HG02852 (cell line): ENCODE measurements around the gene TSC22D3.
"Not testable (repeated sequence)": the region's sequence is repeated elsewhere in the genome, so short reads cannot be mapped to it uniquely, and the experiment has no call there.

Source experiments
- ATAC-seq: cut with Tn5 transposase; IDR thresholded peaks from one replicate; pipeline ENCODE4 v1.9.1; 2021; ENCODE audit warnings: mild to moderate bottlenecking, moderate library complexity; ENCODE audit not compliant: unreplicated experiment

TSC22D3 gene

DNA sequence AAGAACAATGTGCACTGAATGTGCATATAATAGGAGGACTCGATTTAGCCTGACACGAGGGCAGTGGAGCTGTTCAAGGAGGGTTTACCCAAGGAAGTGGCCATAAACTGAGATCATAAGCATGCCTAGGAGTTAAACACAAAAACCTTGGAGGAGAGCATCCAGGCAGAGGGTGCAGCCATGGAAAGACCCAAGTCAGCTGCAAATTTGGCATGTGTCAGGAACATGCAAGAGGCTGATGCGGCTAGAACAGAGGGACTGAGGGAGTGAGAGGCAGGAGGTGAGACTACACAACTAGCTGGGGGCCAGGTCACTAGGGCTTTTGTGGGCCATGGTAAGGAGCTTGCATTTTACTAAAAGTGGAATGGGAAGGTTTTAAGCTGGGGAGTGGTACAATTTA is 91.7 kb downstream of the TSC22D3 start:
- ATAC-seq: no peak

DNA sequence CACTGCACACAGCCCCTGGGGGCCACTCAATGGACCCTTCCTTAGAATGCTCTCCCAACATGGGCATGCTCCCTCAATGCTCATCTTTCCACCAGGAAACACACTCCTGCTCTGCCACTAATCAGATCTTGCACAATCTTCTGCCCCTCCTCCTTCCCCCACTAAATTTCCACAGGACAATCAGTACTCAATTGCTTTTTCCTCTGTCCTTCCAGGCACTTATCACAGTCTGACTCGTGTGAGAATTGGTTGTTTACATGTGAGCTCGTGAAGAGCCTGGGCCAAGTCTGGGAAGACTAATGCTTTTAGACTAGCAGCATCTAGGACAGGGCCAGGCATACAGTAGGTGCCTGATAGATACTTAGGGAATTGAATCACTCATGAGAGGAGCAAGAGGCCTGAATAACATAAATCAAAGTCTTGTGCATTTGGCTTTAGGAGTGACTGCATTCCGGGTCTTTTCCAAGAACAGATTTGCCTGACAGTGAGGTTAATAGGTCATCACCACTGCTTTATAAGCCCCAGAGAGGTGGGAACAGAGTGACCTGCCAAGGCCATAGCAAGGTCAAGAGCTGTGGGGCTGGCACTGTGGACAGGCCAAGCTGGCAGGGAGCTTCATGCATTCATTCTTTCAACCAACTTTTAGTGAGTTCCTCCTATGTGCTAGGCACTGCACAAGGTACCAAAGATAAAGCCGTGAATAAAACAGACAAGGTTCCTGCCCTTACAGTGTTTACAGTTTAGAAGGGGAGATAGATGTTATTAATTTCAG is 92.3 kb downstream of the TSC22D3 start:
- ATAC-seq: no peak

DNA sequence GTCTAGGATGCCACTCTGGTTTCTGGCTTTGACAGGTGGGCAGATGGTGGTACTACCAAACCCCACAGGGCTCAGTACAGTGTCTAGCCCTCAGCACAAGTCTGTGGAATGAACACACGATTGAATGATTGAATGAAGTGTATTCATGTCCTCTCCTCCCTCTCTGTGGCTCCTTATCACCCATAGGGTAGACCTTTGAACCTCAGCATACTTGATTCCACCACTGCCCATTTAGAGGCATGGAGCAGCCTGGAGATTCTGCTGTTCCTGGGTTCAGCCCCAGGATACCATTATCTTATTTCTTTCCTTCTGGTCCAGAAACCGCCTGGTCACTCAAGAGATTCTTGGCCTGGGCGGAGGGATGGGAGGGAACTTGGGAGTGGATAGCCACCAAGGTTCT is 93.3 kb downstream of the TSC22D3 start:
- no peak for ATAC-seq

DNA sequence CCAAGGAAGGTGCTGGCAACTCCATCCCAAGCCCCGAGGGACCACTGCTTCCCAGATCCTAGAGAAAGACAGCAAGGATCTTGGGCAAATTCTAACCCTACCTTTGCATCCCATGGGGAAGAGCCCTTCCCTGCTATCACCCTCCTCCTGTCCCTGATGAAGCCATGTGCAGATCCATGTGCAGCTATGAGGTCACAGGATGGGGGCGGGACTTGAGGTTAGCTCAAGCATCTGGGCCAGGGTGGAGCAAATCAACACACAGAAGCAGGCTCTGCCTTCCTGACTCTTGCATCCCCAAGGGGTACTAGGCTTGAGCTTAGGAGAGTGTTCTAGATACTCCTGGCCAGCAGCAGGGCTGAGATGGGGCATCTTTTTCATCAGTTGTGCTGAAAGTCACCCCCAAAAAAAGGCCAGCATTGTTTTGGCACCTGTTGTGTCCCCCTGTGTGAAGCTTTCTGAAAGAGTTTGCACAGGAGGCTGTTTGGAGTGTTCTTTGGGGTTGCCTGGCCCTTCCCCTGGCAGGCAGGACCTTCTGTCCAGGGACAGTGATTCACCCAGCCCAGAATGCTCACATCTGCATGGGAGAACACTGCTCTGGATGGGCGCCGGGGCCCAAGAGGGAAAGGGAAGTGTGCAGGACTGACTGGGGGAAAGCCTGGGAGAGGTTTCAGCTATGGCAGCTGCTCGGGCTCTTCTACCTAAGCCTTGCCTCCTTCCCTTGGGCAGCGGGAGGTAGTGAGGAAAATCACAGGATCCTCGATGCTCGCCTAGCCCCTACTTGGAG is 96.4 kb downstream of the TSC22D3 start:
- ATAC-seq: no peak

DNA sequence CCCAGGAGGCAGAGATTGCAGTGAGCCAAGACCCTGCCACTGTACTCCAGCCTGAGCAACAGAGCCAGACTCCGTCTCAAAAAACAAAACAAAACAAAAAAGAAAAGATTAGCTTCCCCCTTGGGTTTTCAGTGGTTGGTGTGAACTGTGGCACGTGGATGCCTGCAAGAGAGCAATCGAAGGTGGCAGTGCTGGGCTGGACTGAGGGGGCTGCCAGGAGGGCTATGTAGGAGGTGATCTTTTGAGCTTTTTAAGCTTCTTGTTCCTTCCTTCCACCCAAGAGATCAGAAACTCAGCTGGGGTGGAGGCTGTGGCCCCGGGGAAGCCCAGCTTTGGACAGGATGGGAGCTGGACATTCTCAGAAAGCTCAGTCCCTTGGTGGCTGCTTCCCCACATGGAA is 97.7 kb downstream of the TSC22D3 start:
- ATAC-seq: no peak

DNA sequence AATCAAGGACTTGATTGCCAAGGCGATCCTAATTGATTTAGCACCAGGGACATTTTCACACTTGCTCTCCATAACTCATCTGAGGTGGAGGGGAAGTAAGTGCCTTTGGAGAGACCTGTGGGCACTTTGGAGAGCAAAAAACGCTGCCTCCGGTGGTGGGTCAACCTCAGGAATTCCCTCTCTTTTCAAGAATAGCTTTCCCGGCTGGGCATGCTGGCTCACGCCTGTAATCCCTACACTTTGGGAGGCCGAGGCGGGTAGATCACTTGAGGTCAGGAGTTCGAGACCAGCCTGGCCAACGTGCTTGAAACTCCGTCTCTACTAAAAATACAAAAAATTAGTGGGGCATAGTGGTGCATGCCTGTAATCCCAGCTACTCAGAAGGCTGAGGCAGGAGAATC is 98.1 kb downstream of the TSC22D3 start:
- no peak for ATAC-seq

DNA sequence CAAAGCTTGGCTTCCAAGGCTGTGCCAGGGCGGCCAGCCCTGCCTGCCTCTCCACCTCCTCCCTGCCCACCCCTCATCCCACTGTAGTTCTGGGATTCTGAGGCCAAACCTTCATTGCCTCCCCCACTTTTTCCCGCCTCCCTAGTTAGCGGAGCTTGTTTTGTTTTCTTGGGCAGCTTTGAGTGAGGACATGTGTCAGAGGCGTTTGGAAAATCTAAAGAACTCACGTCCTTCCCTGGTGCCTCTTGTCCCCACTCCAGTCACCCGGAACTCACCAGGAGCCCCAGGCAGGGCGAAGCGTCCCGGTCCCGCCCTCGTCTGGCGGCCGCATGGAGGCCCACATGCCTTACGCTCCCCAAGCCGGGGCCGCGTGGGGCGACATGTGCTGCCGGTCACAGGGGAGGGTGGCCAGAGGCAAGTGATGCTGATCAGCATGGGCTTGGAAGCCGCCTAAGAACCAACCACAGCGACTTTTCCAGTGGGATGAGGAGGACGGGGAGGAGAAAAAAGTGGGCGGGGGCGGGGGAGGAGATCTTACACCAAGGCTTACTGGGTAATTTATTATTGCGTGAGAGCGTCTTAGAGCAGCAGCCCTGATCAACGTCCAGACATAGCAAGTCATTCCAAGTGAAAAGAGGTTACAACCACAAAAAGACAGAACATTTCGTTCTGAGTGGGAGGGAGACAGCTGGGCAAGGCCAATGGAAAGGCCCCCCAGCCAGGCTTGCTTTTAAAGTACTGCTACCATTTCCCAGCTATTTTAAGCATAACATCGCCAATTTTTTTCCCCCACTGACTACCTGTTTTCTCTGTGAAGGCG is 98.8 kb downstream of the TSC22D3 start:
- ATAC-seq: peak; percentile 32

DNA sequence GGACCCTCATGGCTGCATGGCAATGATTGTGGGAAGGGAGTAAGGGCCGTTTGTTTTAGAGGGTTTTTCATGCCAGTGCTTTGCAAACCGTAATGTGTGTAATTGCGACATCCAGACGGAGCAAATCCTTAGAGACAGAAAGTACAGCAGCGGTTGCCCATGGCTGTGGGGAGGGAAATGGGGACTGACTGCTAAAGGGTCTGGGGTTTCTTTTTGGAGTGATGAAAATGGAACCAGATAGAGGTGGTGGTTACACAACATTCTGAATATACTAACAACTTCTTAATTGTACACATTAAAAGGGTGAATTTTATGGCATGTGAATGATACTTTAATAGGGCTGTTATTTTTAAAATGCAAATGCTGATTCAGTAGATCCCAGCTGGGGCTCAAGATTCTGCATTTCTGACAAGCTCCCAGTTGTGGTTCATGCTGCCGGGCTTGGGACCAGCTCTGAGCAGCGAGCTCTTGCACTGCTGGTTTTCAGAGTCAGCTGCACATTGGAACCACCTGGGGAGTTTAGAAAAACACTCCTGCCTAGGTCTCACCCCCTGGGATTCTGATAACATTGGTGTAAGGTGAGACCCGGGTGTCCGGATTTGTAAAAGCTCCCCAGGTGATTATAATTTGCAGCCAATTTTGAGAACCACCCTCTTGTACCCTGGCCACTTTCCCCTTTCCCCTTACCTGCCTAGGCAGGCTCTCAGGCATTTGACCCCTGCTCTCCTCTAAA is 99.6 kb downstream of the TSC22D3 start:
- ATAC-seq: no peak

DNA sequence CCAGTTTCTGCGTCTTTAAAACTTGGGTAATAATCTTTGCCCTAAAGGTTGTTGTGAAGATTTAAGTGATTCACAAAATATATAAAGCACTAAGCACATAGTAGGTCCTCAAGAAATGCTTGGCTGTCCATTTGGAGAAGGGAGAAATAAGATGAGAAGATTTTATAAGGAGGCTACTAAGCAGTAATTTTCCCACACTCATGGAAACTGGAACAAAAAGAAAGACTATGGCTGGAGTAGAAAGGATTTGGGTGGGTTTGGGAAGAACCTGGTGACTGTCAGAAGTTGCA is 100.3 kb downstream of the TSC22D3 start:
- ATAC-seq: no peak

DNA sequence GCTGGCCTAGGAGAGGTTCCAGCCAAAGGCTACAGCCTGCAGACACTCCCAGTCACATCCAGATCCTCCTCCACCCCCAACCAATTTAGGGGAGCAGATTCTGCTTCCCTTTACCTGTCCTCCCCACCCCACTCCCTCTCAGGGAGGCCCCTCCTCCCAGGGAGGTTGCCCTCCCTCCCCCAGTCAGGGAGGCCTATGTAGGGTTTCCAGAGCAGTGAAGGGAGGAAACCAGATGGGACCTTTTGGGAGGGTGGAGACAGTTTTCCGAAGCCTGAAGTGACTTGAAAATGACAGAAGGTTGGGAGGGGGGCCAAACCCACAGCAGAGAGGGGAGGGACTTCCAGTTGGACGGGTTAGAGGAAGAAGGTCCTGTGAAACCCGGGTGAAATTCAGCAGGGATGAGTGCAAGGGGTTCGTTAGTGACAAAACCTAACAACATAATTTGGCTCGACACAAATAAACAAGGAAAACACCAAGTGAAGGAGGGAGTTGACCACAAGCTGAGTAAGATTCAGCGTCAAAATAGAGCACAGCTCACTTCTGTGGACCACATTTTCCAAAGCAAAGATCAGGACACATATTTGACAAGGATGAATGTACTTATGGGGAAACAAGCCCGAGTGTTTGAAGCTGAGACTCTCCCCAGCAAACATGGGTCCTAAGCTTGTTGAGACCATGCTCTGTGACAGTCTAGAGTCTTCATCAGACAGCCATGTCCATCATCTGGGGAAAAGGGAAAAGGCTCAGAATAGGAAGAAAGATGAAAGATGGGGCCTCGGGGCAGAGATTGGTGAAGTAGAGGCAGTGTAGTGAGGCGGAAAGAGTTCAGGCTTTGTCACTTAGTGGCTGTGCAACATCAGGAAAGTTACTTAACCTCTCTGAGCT is 100.9 kb downstream of the TSC22D3 start:
- peak; percentile 11 for ATAC-seq

DNA sequence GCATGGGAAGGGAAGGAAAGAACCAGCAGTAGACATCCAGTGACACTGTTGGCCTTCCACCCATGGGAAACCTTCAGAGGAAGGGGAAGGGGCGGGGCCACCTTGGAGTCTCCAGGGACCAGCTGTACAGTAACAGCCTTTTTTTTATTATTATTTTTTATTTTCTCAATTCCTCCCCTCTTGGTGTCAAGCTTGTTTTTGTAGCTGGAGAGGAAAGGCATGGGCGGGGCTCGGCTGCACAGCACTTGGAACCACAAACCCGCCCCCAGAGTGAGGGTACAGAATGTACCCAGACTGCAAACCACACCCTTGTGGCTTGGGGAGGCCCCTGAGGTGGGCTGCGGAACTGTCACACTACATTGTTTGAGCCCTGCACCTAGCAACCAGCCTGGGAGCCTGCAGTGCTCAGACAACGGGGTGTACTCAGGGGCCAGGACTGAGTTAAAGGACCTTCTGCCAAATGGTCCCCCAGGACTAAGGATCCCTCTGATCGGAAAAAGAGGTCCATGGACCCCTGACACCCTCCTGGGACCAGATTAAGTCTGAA is 101.6 kb downstream of the TSC22D3 start:
- ATAC-seq: peak; percentile 79

DNA sequence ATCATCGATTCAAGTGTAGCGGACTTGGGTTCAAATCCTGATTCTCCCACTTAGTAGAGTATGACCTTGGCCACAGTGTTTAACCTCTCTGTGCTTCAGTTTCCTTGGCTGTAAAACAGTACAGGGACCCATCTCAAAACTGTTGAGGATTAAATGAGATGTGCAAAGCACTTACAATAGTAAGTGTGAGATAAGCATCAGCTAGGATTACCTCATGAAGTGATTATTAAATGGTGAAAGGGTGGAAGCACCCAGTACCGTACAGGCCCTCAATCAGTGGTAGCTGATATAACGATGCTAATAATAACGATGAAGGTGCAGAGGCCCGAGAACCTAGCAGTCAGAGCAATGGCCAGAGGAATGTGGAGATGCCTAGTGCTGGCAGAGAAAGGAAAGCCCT is 102.2 kb downstream of the TSC22D3 start:
- ATAC-seq: no peak

DNA sequence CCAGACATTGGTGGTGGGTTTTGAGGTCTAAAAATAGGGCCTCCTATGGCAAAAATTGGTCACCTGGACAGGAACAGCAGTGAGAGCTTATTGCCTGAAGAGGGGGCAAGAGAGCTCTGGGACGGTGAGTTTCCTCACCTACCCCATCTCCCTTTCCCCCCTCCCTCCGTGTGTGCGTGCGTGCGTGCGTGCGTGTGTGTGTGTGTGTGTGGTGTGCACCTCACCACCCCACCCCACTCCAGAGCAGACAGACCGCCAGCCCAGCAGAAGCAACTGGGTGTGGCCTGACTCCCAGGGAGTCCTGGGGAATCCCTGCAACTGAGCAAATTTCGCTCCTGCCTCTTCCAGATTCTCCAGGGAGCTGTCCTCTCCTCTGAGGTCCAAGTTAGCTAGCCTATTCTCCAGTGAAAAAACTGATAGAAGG is 102.6 kb downstream of the TSC22D3 start:
- peak; percentile 29 for ATAC-seq

DNA sequence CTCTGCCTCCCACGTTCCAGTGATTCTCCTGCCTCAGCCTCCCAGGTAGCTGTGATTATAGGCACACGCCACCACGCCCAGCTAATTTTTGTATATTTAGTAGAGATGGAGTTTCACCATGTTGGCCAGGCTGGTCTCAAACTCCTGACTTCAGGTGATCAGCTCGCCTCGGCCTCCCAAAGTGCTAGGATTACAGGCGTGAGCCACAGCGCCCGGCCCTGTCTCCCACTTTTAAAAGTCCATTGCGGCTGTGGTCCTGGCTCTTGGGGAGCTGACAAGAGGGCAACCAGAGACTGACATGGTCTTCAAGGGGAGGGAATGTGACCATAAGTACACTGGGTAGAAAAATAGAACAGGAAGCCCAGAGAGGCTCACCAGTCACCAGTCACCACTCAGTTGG is 104.3 kb downstream of the TSC22D3 start:
- not testable (repeated sequence) for ATAC-seq

DNA sequence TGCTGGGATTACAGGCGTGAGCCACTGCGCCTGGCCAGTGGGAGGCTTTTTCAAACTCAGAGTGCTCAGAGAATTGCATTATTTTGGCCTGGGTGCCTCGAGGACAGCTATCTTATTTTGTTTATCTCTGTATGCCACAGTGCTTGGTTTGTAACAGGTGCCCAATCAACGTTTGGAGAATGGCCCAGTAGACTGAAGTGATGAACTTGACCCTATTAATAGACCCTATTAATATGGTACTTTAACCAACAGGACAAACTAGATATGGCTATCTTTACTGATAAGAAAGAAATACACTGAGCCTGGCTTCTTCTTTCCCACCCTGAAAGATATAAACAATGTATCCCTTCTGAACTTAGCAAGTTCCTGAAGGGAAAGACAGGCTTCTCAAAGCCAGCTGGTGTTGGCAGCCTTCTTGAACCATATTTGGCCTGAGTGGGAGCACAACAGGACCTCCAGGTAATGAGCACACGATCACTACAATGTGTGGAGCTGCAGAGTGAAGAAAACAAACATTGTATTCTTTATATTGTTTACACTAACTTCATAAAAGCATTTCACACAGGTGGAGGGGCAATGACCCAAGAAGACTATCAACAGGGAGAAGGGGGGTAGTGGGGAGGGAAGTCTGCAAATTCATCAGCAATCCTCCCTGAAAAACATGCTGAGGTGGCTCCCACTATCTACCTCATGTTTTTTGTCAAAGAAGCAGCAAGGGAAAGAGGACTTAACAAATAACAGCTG is 105.5 kb downstream of the TSC22D3 start:
- ATAC-seq: no peak

DNA sequence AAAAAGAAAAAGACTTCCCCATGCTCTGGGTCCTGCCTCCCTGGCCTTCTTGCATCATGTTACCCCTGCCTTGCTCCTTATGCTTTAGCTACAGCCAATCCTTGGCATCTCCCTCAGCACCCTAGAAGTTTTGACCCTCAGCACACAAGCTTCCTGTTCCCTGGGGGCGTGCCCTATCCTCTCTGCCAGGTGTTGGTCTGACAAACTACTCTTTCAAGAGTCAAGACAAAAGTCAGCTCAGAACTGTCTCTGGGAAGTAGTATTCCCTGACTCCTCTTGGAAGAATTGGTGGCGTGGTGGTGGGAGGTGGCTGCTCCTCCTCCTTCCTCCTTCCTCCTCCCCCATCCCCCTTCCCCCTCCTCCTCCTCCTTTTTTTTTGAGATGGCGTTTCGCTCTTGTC is 106.3 kb downstream of the TSC22D3 start:
- ATAC-seq: no peak

DNA sequence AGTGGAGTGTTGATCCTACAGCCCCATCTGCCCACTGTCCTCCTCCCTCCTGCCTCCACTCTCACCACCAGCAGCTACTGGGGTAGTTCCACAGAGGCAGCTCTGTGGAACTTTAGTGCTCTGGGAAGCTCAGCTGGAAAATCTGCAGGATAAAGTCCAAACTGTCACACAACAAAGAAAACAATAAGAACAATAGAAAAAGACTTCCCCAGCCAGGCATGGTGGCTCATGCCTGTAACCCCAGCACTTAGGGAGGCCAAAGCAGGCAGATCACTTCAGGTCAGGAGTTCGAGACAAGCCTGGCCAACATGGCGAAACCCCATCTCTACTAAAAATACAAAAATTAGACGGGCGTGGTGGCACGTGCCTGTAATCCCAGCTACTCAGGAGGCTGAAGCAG is 106.9 kb downstream of the TSC22D3 start:
- ATAC-seq: not testable (repeated sequence)

DNA sequence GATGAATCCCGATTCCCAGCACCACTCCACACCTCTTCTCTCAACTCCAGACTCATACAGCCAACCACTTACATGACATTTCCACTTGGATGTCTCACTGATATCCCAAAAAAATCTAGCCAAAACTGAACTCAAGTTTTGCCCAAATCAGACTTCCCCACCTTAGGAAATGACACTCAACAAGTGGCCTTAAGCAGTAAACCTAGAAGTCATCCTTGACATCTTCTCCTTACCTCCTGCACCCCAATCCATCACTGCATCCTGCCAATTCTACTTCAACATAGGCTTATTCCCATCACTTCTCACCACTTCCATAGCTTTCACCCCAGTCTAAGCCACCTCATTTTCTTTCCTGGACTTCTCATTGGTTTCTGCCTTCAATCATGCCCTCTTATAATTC is 108.2 kb downstream of the TSC22D3 start:
- ATAC-seq: no peak

DNA sequence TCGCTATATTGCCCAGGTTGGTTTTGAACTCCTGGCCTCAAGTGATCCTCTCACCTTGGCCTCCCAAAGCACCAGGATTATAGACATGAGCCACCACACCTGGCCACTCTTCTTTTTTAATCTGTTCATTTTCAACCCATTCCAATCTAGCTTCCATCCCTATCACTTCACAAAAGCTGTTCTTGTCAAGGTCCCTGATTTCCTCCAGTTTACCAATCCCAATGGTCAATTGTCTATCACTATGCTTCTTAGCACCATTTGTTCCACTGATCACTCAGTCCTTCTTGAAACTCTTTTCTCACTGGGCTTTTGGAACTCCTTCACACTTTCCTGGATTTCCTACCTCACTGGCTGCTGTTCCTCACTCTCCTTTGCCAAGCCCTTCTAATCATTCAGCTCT is 108.7 kb downstream of the TSC22D3 start:
- no peak for ATAC-seq
